ENCODE data around the gene TBCK. TPM values are rescaled to one million over a fixed set of nuclear protein-coding genes. Genes with fewer than 3 reads are reported as not detected.

TBCK gene
- polyA plus RNA-seq, 1 of the 3 experiments (the other 2 are of a cell fraction), result 14.6 TPM

- no peak overlapping the region for H2AFZ ChIP-seq (ENCODE audit: low read depth)
- no peak overlapping the region for H3K4me3 ChIP-seq (ENCODE audit: low read depth in 2 of 2, low read length in 1 of 2)
- ChIA-PET CTCF (interaction anchor here (0.8 to 2.6 kb wide), 3 partner anchors 9 to 13 kb away, joined by 3 to 10 read pairs (median 8); no protein-coding TSS in a partner anchor), POLR2A (no interaction called here)
- 48% methylated on average over 2 of the region's 2 CpGs for WGBS (ENCODE audit: low lambda C conversion rate)
- H3K4me1 ChIP-seq (ENCODE audit: control insufficient read depth in 1 of 2, insufficient read depth in 2 of 2, low read depth in 1 of 2, low read length in 1 of 2), result peaks cover 0 to 4% of the 10 kb centered on the region in 2 experiments; a peak in 1 of 4 replicates
- no peaks in the 10 kb centered on the region for H4K20me1 ChIP-seq (ENCODE audit: insufficient read depth)
- no peak overlapping the region for H3K9ac ChIP-seq
- peaks cover 30 to 35% of the 10 kb centered on the region in 2 experiments for H3K36me3 ChIP-seq (replicated peaks in 1 of 2; ENCODE audit: control insufficient read depth in 1 of 2, insufficient read depth in 2 of 2, low read length in 1 of 2)
- DNase-seq, result peak; percentile 21
- H3F3A ChIP-seq (replicated peaks; ENCODE audit: insufficient read depth), result no peaks in the 10 kb centered on the region
- H3K27ac ChIP-seq (ENCODE audit: low read depth in 2 of 2, low read length in 1 of 2), result no peak overlapping the region
- H3K79me2 ChIP-seq (ENCODE audit: insufficient read depth), result no peaks in the 10 kb centered on the region
- H3K27me3 ChIP-seq (ENCODE audit: insufficient read depth), result no peaks in the 10 kb centered on the region
- no peak for TF ChIP-seq ZBTB33 (IDR thresholded peaks at IDR 0.05; ENCODE audit: borderline replicate concordance, low read depth)
- TF ChIP-seq RAD21 (IDR thresholded peaks at IDR 0.05; ENCODE audit: low read length), result peak; percentile 41
- peak; percentile 61 for TF ChIP-seq CTCF (IDR thresholded peaks at IDR 0.05)
- no peak overlapping the region for H3K4me2 ChIP-seq
- H3K9me3 ChIP-seq, result no peaks in the 10 kb centered on the region
- no peaks in the 10 kb centered on the region; the same call in 1 of the 2 replicates for H3K9me2 ChIP-seq
These were observed 77.1 kb downstream of the TBCK start for GRCh38 chr4:106238820-106239420.

GRCh38 chr4:106231931-106232330 lies 84.1 kb downstream of the TBCK start:
- Histone ChIP-seq H3K79me2 (ENCODE audit: insufficient read depth) (no peaks in the 10 kb centered on the region), H3K9me2 (peaks cover 5% of the 10 kb centered on the region; the same call in 1 of the 2 replicates), H3K4me3 (ENCODE audit: low read depth in 2 of 2, low read length in 1 of 2) (no peak overlapping the region), H3K27me3 (ENCODE audit: insufficient read depth) (no peaks in the 10 kb centered on the region), H3K36me3 (replicated peaks in 1 of 2; ENCODE audit: control insufficient read depth in 1 of 2, insufficient read depth in 2 of 2, low read length in 1 of 2) (peaks cover 61 to 72% of the 10 kb centered on the region in 2 experiments), H3K27ac (ENCODE audit: low read depth in 2 of 2, low read length in 1 of 2) (no peak overlapping the region), H3K4me2 (no peak overlapping the region), H3K9ac (no peak overlapping the region), H3F3A (replicated peaks; ENCODE audit: insufficient read depth) (no peaks in the 10 kb centered on the region), H4K20me1 (ENCODE audit: insufficient read depth) (no peaks in the 10 kb centered on the region), H3K4me1 (ENCODE audit: control insufficient read depth in 1 of 2, insufficient read depth in 2 of 2, low read depth in 1 of 2, low read length in 1 of 2) (peaks cover 0 to 7% of the 10 kb centered on the region in 2 experiments; a peak in 1 of 4 replicates), H3K9me3 (no peaks in the 10 kb centered on the region), H2AFZ (ENCODE audit: low read depth) (no peak overlapping the region)
- TF ChIP-seq RFX5 (IDR thresholded peaks at IDR 0.05; ENCODE audit: low read length), result no peak
- TF ChIP-seq POLR2AphosphoS5 (IDR thresholded peaks at IDR 0.05; ENCODE audit: low read depth, low read length), result no peak
- no peak for TF ChIP-seq TCF12 (IDR thresholded peaks at IDR 0.05)
- no peak for TF ChIP-seq FOSL2 (IDR thresholded peaks at IDR 0.05; ENCODE audit: borderline replicate concordance, low read depth)
- no peak for TF ChIP-seq MEF2A (IDR thresholded peaks at IDR 0.05; ENCODE audit: borderline replicate concordance, low read depth)
- no peak for TF ChIP-seq JUND (IDR thresholded peaks at IDR 0.05)
- no peak for TF ChIP-seq ZBTB33 (IDR thresholded peaks at IDR 0.05; ENCODE audit: borderline replicate concordance, low read depth)
- TF ChIP-seq GATA2 (CRISPR knock-in tag; IDR thresholded peaks at IDR 0.05), result no peak
- TF ChIP-seq SIN3A (IDR thresholded peaks at IDR 0.05; ENCODE audit: borderline replicate concordance, low read depth, low read length), result no peak
- TF ChIP-seq EP300 (IDR thresholded peaks at IDR 0.05; ENCODE audit: borderline replicate concordance in 1 of 2, low read depth in 1 of 2, low read length in 1 of 2), result no peak
- TF ChIP-seq NFIC (IDR thresholded peaks at IDR 0.05; ENCODE audit: borderline replicate concordance), result no peak
- no peak for TF ChIP-seq FOXM1 (IDR thresholded peaks at IDR 0.05; ENCODE audit: low read depth)
- no peak for TF ChIP-seq EZH2phosphoT487 (IDR thresholded peaks at IDR 0.05; ENCODE audit: borderline replicate concordance, low read depth)
- TF ChIP-seq FOXJ3 (CRISPR knock-in tag; IDR thresholded peaks at IDR 0.05), result no peak
- DNase-seq, result no peak
- ChIA-PET POLR2A (no interaction called here), CTCF (no interaction called here)

All from SK-N-SH (cell line).